Measurements from ENCODE around the gene RINL. TPM values are rescaled to one million over a fixed set of nuclear protein-coding genes. Genes with fewer than 3 reads are reported as not detected.
A peak's percentile ranks its signal among the peaks of the same experiment; 100 is the strongest.

Gene RINL
- polyA plus RNA-seq, 1 experiment = 1.6 TPM

DNA sequence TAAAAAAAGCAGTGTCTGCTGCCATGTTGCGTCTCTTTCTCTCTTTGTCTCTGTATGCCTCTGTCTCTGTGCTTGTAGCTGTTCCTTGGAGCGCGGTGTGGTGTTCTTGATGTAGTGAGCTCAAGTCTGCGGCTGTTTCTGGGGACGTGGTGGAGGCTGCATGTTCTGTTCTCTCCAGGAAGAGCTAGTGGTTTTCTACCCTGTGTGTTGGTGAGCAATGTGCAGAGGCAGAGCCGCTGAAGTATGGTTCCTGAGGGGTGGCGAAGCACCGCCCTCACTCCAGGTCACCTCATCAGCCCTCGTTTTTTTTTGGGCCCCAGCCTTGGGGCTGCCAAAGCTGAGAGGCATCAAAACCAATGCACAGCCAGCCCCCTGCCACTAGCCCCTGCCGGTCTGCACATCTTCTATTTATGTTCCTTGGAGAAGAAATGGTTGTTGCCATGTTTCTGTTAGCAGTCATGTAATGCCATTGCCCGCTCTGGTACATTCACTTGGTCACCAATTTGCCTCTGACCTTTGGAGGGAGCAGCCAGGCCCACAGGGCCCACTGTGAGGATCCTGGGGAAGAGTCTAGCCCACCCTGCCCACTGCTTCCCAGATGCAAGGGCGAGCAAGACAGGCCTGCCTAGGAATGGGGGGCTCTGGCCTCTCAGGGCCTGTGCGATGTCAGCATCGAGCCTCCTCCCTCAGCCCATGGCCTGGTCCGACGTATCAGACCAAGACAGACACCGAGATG, 35.5 kb downstream of the RINL start:
- TF ChIP-seq, protein P1, sequence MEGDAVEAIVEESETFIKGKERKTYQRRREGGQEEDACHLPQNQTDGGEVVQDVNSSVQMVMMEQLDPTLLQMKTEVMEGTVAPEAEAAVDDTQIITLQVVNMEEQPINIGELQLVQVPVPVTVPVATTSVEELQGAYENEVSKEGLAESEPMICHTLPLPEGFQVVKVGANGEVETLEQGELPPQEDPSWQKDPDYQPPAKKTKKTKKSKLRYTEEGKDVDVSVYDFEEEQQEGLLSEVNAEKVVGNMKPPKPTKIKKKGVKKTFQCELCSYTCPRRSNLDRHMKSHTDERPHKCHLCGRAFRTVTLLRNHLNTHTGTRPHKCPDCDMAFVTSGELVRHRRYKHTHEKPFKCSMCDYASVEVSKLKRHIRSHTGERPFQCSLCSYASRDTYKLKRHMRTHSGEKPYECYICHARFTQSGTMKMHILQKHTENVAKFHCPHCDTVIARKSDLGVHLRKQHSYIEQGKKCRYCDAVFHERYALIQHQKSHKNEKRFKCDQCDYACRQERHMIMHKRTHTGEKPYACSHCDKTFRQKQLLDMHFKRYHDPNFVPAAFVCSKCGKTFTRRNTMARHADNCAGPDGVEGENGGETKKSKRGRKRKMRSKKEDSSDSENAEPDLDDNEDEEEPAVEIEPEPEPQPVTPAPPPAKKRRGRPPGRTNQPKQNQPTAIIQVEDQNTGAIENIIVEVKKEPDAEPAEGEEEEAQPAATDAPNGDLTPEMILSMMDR (IDR thresholded peaks at IDR 0.05; ENCODE audit: low read depth, low read length) = no peak
- CTCF ChIA-PET = no interaction called here
- POLR2A ChIA-PET = no interaction called here

DNA sequence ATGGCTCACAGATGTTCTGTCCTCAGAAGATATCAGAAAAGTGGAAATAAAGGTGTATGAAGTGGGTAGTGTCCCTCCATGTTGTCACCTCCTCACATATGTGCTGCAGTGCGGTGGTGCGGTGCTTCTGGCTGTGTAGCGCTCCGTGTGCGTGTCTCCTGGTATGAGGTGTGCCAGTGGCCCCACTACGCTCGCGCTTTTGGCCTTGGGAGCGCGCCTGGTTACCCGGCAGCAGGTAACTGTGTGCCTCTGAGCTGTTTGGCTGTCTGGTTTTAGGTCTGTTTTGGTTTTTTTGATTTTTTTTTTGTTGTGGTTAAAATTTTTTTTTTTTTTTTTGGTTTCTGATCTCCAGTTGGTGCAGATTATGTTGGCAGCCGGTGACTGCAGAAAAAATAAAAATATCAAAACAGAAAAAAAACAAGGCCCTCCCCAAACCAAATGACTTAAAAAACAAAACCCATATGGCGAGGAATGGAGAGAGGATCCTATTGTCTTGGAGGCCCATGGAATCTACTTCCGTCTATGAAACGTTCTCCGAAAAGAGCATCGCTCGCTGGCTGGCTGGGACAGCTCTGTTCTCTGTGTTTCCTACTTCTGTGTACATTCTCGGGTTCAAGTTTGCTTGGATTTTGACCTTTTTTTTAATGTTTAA, 36.2 kb downstream of the RINL start:
- Histone ChIP-seq H3K4me3 (ENCODE audit: low read depth, low read length) (no peak overlapping the region), H3K27ac (ENCODE audit: low read depth, low read length) (peak overlapping the region; percentile 31), H3K9me3 (ENCODE audit: control insufficient read depth, insufficient read depth, low read length) (no peaks in the 10 kb centered on the region), H3K27me3 (ENCODE audit: control insufficient read depth, insufficient read depth, low read length) (no peaks in the 10 kb centered on the region)
- ChIA-PET CTCF (interaction anchor here (1.2 kb wide), 1 partner anchor 88 kb away, joined by 5 read pairs; the partner anchor contains the start of genes MRPS12 and SARS2), POLR2A (no interaction called here)
- TF ChIP-seq, protein P1 (IDR thresholded peaks at IDR 0.05; ENCODE audit: low read depth, low read length) = no peak
- DNase-seq (ENCODE audit: low read depth, low spot score) = no peak

More for the DNA sequence above, 35.5 kb downstream of the RINL start:
- no peak for DNase-seq (ENCODE audit: low read depth, low spot score)
- Histone ChIP-seq H3K27ac (ENCODE audit: low read depth, low read length) (no peak overlapping the region), H3K27me3 (ENCODE audit: control insufficient read depth, insufficient read depth, low read length) (no peaks in the 10 kb centered on the region), H3K4me3 (ENCODE audit: low read depth, low read length) (no peak overlapping the region), H3K9me3 (ENCODE audit: control insufficient read depth, insufficient read depth, low read length) (no peaks in the 10 kb centered on the region)

DNA sequence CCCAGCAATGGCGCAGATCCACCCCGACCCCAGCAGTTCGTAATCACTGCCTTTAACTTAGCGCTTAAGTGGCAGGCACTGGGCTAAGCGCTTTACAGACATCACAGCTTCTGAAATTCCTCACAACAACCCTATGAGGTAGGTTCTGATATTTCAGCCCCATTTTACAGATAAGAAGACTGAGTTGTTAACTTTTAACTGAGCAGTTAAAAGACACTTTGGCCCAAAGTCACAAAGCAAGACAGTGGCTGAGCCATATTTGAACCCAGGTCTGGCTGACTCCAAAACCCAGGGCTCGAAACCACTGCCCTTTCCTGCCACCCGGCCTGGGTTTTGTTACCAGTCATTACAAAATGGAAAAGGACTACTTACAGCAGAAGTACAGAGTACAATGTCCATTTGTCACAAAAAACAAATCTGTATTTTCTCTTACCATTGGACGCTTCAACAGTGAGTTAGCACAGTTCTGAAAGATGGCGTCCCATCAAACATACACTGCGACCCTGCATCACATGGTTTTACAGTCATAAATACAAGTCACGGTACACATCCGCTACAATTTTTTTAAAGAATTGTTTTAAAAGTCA, 36.8 kb downstream of the RINL start:
- CTCF ChIA-PET = interaction anchor here (1.2 kb wide), 1 partner anchor 89 kb away, joined by 5 read pairs; the partner anchor contains the start of genes MRPS12 and SARS2
- TF ChIP-seq, protein P1 (IDR thresholded peaks at IDR 0.05; ENCODE audit: low read depth, low read length) = no peak
- DNase-seq (ENCODE audit: low read depth, low spot score) = no peak
- no peaks in the 10 kb centered on the region for H3K27me3 ChIP-seq (ENCODE audit: control insufficient read depth, insufficient read depth, low read length)
- no peak overlapping the region for H3K27ac ChIP-seq (ENCODE audit: low read depth, low read length)
- H3K4me3 ChIP-seq (ENCODE audit: low read depth, low read length) = no peak overlapping the region
- H3K9me3 ChIP-seq (ENCODE audit: control insufficient read depth, insufficient read depth, low read length) = no peaks in the 10 kb centered on the region
- POLR2A ChIA-PET = interaction anchor here (0.6 to 1.1 kb wide), 3 partner anchors 9 to 107 kb away, joined by 3 to 4 read pairs (median 3); partner anchors contain the start of gene ECH1

- Histone ChIP-seq H3K27me3 (ENCODE audit: control insufficient read depth, insufficient read depth, low read length) (no peaks in the 10 kb centered on the region), H3K27ac (ENCODE audit: low read depth, low read length) (no peak overlapping the region), H3K9me3 (ENCODE audit: control insufficient read depth, insufficient read depth, low read length) (no peaks in the 10 kb centered on the region), H3K4me3 (ENCODE audit: low read depth, low read length) (no peak overlapping the region)
- no peak for DNase-seq (ENCODE audit: low read depth, low spot score)
- POLR2A ChIA-PET = interaction anchor here (0.6 to 1.1 kb wide), 3 partner anchors 9 to 106 kb away, joined by 3 to 4 read pairs (median 3); partner anchors contain the start of gene ECH1
- TF ChIP-seq, protein P1 (IDR thresholded peaks at IDR 0.05; ENCODE audit: low read depth, low read length) = no peak
- CTCF ChIA-PET = no interaction called here
Observed at GRCh38 chr19:38840583-38840968, 37.5 kb downstream of the RINL start.

Measured in AG04450 (cell line).